NT2/D1 (cell line): ENCODE data around the gene PSMD8.

Experiments used
- YY1 ChIP-seq: IDR thresholded peaks from 2 replicates; pipeline ENCODE4 v1.6.1; 2011; ENCODE audit not compliant: insufficient read length, insufficient read depth
- ZNF274 ChIP-seq: IDR thresholded peaks from 2 replicates; pipeline ENCODE4 v1.6.1; 2011; ENCODE audit warnings: mild to moderate bottlenecking, low read depth, low read length

GRCh38 chr19:38370299-38370698, 4.1 kb upstream of the PSMD8 start:
- no peak for TF ChIP-seq YY1
- no peak for TF ChIP-seq ZNF274
